Measurements from ENCODE around the gene RYR2. TPM values are rescaled to one million over a fixed set of nuclear protein-coding genes. Genes with fewer than 3 reads are reported as not detected.

Gene RYR2
- total RNA-seq, 1 donor from 2014 or later: 7.8 TPM

- no peak for TF ChIP-seq CTCF (IDR thresholded peaks at IDR 0.05)
- no peak for ATAC-seq
- Histone ChIP-seq H3K27me3 (no peaks in the 10 kb centered on the region), H3K36me3 (no peaks in the 10 kb centered on the region), H3K27ac (no peak overlapping the region), H3K4me1 (no peaks in the 10 kb centered on the region), H3K4me3 (no peak overlapping the region), H3K9me3 (no peaks in the 10 kb centered on the region)
- intact Hi-C loops (cut with DNase I): no loop called here
- DNase-seq: no peak
These were observed 43.4 kb upstream of the RYR2 start for GRCh38 chr1:236998546-236998945.

GRCh38 chr1:237000191-237000590, 41.8 kb upstream of the RYR2 start:
- no peak overlapping the region for H3K4me3 ChIP-seq
- no peak for DNase-seq
- no peaks in the 10 kb centered on the region for H3K27me3 ChIP-seq
- no peak for ATAC-seq
- no peaks in the 10 kb centered on the region for H3K36me3 ChIP-seq
- H3K9me3 ChIP-seq: no peaks in the 10 kb centered on the region
- H3K4me1 ChIP-seq: no peaks in the 10 kb centered on the region
- TF ChIP-seq CTCF (IDR thresholded peaks at IDR 0.05): no peak
- H3K27ac ChIP-seq: no peak overlapping the region
- intact Hi-C loops (cut with DNase I): no loop called here

GRCh38 chr1:237003516-237003915, 38.5 kb upstream of the RYR2 start:
- TF ChIP-seq CTCF (IDR thresholded peaks at IDR 0.05): no peak
- Histone ChIP-seq H3K27ac (no peak overlapping the region), H3K9me3 (no peaks in the 10 kb centered on the region), H3K27me3 (no peaks in the 10 kb centered on the region), H3K4me1 (no peaks in the 10 kb centered on the region), H3K36me3 (no peaks in the 10 kb centered on the region), H3K4me3 (no peak overlapping the region)
- DNase-seq (no peak), ATAC-seq (no peak)
- intact Hi-C loops (cut with DNase I): no loop called here

GRCh38 chr1:237004116-237004515, 37.9 kb upstream of the RYR2 start, which contains the start of gene MT1HL1:
TSS of gene MT1HL1 (minus strand) at chr1:237004441. CDS start at chr1:237004372, 69 bp downstream.
- no peaks in the 10 kb centered on the region for H3K9me3 ChIP-seq
- no peaks in the 10 kb centered on the region for H3K4me1 ChIP-seq
- DNase-seq: no peak
- no peak within 1 kb of the TSS for H3K27ac ChIP-seq
- intact Hi-C loops (cut with DNase I): no loop called here
- no peaks in the 10 kb centered on the region for H3K27me3 ChIP-seq
- no peak within 1 kb of the TSS for H3K4me3 ChIP-seq
- no peaks in the 10 kb centered on the region for H3K36me3 ChIP-seq
- TF ChIP-seq CTCF (IDR thresholded peaks at IDR 0.05): no peak
- ATAC-seq: no peak

- Histone ChIP-seq H3K9me3 (no peaks in the 10 kb centered on the region), H3K27ac (no peak overlapping the region), H3K4me3 (no peak overlapping the region), H3K4me1 (no peaks in the 10 kb centered on the region), H3K27me3 (no peaks in the 10 kb centered on the region), H3K36me3 (no peaks in the 10 kb centered on the region)
- no peak for TF ChIP-seq CTCF (IDR thresholded peaks at IDR 0.05)
- DNase-seq (no peak), ATAC-seq (no peak)
- intact Hi-C loops (cut with DNase I): no loop called here
These were observed 36.3 kb upstream of the RYR2 start for GRCh38 chr1:237005674-237006073.
